ENCODE data around the gene KIAA0753.
A peak's percentile ranks its signal among the peaks of the same experiment; 100 is the strongest.
"Not testable (repeated sequence)": the region's sequence is repeated elsewhere in the genome, so short reads cannot be mapped to it uniquely, and the experiment has no call there.

The KIAA0753 gene

DNA sequence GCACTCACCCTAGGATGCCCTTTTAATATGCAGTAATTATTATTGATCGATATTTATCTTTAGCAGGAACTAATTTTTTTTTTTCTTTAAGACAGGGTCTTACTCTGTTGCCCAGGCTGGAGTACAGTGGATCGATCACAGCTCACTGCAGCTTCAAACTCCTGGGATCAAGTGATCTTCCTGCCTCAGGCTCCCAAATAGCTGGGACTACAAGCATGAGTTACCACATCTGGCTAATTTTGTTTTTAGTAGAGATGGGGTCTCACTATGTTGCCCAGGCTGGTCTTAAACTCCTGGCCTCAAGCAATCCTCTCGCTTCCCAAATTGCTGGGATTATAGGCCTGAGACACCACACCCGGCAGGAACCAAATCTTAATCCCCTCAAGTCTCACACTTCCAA lies 29.3 kb downstream of the KIAA0753 start:
- no peak overlapping the region for H3K27ac Mint-ChIP-seq
- H3K36me3 Mint-ChIP-seq (ENCODE audit: low read depth), result peaks cover 82% of the 10 kb centered on the region
- no peak overlapping the region for H3K4me3 Mint-ChIP-seq
- intact Hi-C loops (cut with micrococcal nuclease), result no loop called here
- no peaks in the 10 kb centered on the region for H3K4me1 Mint-ChIP-seq (ENCODE audit: low read depth)
- H3K27me3 Mint-ChIP-seq, result no peaks in the 10 kb centered on the region
- no peaks in the 10 kb centered on the region for H3K9me3 Mint-ChIP-seq

DNA sequence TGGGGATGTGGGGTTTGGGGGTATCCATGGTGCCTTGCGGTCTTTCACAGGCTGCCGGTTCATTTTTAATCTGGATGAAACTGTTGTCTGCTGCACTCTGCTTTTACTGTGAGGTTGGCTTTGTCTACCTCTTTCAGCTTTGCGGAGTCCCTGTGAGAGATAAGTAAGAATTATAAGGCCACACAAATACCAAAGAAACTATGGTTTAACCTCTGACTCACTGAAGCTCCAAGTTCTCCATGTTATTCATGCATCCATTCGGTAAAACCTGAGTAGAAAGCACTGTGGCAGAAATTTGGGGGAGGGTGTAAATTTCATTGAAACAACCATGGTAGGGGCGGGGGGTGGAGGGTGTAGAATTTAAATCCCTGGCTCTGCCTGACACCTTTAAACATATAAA lies 30.5 kb downstream of the KIAA0753 start:
- H3K4me1 Mint-ChIP-seq (ENCODE audit: low read depth), result no peaks in the 10 kb centered on the region
- H3K27ac Mint-ChIP-seq, result no peak overlapping the region

DNA sequence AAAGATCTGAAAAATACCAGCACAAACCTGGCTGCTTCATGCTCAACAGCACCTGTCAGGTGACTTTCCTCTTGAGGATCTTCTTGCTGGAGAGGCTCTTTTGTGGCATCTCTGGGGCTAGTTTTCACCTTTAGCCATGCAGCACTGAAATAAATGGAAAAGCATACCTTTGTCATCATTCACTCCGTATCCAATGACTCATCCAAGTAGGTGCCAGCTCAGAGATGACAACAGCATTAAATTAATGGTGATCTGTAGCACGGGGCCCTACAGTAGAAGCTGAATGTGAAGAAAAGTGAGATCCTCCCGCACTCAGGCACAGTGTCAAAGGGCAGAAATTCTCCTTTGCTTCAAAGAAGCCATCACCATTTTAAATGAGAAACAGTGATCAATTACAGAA lies 32.2 kb downstream of the KIAA0753 start:
- Mint-ChIP-seq H3K27ac (no peak overlapping the region), H3K36me3 (ENCODE audit: low read depth) (peaks cover 87% of the 10 kb centered on the region), H3K4me3 (no peak overlapping the region), H3K9me3 (no peaks in the 10 kb centered on the region), H3K4me1 (ENCODE audit: low read depth) (no peaks in the 10 kb centered on the region), H3K27me3 (no peaks in the 10 kb centered on the region)
- intact Hi-C loops (cut with micrococcal nuclease), result no loop called here

More for the DNA sequence above, 30.5 kb downstream of the KIAA0753 start:
- intact Hi-C loops (cut with micrococcal nuclease), result no loop called here
- Mint-ChIP-seq H3K27me3 (no peaks in the 10 kb centered on the region), H3K9me3 (no peaks in the 10 kb centered on the region), H3K36me3 (ENCODE audit: low read depth) (peaks cover 85% of the 10 kb centered on the region), H3K4me3 (no peak overlapping the region)

DNA sequence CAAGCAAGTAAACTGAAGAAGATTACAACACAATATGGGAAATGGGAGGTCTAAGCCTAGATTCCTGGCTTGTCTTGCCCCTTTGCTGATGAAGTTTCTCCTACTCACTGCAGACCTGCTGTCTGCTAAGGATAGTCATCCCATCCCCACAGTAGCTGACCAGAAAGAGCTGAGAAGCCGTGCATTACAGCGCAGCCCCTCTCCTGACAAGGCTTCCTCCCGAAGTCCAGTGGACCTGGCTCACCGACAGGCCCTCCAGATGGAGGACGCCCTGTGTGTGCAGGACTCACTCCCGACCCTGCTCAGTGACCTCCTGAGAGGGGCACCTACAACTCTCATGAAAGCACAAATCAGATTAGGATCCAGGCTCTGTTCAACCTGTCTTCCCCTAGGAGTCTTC lies 35.4 kb downstream of the KIAA0753 start:
- H3K27ac Mint-ChIP-seq, result no peak overlapping the region
- peaks cover 92% of the 10 kb centered on the region for H3K36me3 Mint-ChIP-seq (ENCODE audit: low read depth)

DNA sequence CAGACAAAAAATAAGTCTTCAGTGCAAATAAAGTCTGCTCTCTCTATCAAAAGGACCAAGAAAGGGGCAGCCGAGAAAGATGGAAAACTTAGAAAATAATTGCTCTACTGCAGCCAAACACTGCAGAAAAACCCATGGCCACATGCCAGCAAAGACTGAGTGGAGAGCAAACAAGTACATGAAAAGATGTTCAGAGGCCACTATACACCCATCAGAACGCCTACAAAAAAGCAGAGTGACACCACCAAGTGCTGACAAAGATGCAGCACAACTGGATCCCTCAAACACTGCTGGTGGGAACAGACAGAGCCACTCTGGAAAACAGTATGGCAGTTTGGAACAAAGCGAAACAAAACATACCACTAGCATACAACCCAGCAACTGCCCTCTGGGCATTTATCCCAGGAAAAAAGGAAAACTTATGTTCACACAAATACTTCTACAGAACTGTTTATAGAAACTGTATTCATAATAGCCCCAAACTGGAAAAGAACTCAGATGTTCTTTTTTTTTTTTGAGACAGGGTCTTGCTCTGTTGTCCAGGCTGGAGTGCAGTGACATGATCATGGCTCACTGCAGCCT lies 36.7 kb downstream of the KIAA0753 start:
- H3K4me1 Mint-ChIP-seq (ENCODE audit: low read depth), result peaks cover 31% of the 10 kb centered on the region
- intact Hi-C loops (cut with micrococcal nuclease), result no loop called here
- H3K9me3 Mint-ChIP-seq, result no peaks in the 10 kb centered on the region
- no peak overlapping the region for H3K4me3 Mint-ChIP-seq
- peaks cover 82% of the 10 kb centered on the region for H3K36me3 Mint-ChIP-seq (ENCODE audit: low read depth)
- H3K27ac Mint-ChIP-seq, result no peak overlapping the region
- H3K27me3 Mint-ChIP-seq, result no peaks in the 10 kb centered on the region

More for the DNA sequence above, 35.4 kb downstream of the KIAA0753 start:
- H3K4me3 Mint-ChIP-seq, result no peak overlapping the region
- intact Hi-C loops (cut with micrococcal nuclease), result no loop called here
- H3K27me3 Mint-ChIP-seq, result no peaks in the 10 kb centered on the region
- no peaks in the 10 kb centered on the region for H3K9me3 Mint-ChIP-seq
- H3K4me1 Mint-ChIP-seq (ENCODE audit: low read depth), result peaks cover 25% of the 10 kb centered on the region

DNA sequence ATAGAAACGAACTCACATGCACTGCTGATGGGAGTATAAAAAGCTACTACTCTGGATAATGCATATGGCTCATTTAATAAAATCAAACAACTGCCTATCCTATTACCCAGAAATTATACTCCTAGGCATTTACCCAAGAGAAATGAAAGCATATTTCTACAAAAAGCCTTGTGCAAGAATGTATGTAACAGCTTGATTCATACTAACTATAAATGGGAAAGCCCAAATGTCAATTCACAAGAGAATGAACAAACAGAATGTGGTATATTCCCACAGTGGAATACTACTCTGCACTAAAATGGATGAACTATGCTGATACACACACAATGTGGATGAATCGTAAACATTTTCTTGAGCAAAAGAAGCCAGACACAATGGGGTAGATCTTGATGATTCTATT lies 38.4 kb downstream of the KIAA0753 start:
- intact Hi-C loops (cut with micrococcal nuclease), result no loop called here
- peaks cover 42% of the 10 kb centered on the region for H3K4me1 Mint-ChIP-seq (ENCODE audit: low read depth)
- H3K9me3 Mint-ChIP-seq, result no peaks in the 10 kb centered on the region
- H3K27ac Mint-ChIP-seq, result no peak overlapping the region
- no peaks in the 10 kb centered on the region for H3K27me3 Mint-ChIP-seq
- no peak overlapping the region for H3K4me3 Mint-ChIP-seq
- peaks cover 68% of the 10 kb centered on the region for H3K36me3 Mint-ChIP-seq (ENCODE audit: low read depth)

DNA sequence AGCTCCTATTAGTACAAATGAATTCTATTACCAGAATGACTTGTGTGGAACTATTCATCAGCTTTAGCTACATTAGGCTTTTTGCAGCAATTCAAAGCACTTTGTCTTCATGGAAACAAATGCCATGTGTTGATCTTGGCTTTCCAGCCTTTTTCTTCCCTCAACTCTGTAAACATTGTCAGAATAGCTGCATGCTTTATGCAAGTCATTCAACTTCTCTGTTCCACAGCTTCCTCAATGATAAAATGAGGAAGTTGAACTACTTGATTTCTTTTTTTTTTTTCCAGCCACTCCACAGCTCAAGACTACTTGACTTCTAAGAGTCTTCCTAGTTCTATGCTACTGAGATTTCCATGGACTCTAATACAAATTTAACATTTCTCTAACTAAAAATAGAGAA lies 41.1 kb downstream of the KIAA0753 start:
- Mint-ChIP-seq H3K9me3 (no peaks in the 10 kb centered on the region), H3K4me3 (no peak overlapping the region)

DNA sequence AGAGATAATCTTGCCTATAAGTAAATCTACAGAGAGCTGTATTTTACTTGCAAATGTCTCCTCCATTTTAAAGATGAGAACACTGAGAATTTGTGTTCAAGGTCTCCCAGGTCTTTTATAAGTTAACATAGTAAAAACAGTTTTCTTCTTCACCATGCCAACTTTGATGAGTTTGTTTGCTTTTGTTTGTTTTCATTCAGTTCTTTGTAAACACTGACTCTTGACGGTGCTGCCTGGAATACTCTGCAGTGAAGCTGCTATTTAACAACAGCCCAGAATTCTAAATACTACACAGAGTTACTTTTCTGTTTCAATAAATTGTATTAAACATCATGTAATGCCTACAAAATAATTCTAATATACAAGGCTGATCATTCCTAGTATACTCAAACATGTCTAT lies 42.8 kb downstream of the KIAA0753 start:
- no peak overlapping the region for H3K27ac Mint-ChIP-seq
- intact Hi-C loops (cut with micrococcal nuclease), result no loop called here
- H3K9me3 Mint-ChIP-seq, result no peaks in the 10 kb centered on the region
- no peak overlapping the region for H3K4me3 Mint-ChIP-seq
- H3K27me3 Mint-ChIP-seq, result no peaks in the 10 kb centered on the region
- peaks cover 37% of the 10 kb centered on the region for H3K4me1 Mint-ChIP-seq (ENCODE audit: low read depth)
- peaks cover 60% of the 10 kb centered on the region for H3K36me3 Mint-ChIP-seq (ENCODE audit: low read depth)

More for the DNA sequence above, 41.1 kb downstream of the KIAA0753 start:
- intact Hi-C loops (cut with micrococcal nuclease), result no loop called here
- peaks cover 42% of the 10 kb centered on the region for H3K4me1 Mint-ChIP-seq (ENCODE audit: low read depth)
- peak overlapping the region; percentile 65 for H3K27ac Mint-ChIP-seq
- H3K27me3 Mint-ChIP-seq, result no peaks in the 10 kb centered on the region
- H3K36me3 Mint-ChIP-seq (ENCODE audit: low read depth), result peaks cover 60% of the 10 kb centered on the region

DNA sequence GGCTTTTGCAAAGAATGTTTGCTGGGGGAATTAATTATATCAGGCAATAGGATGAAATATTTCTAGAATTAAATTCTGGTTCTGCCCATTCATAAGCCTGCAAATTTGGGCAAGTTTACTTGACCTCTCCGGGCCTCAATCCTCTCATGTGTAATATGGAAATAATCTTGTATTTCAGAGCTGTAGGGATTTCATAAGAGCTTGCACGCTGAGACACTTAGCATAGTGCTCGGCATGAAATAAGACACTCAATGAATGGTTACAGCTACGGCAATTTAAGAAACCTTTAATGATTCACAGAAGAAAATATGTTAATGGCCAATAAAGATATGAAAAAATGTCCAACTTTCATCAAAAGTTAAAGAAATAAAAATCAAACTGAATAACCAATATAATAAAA lies 43.6 kb downstream of the KIAA0753 start:
- H3K36me3 Mint-ChIP-seq (ENCODE audit: low read depth), result peaks cover 60% of the 10 kb centered on the region
- no peak overlapping the region for H3K4me3 Mint-ChIP-seq
- no peak overlapping the region for H3K27ac Mint-ChIP-seq
- peaks cover 37% of the 10 kb centered on the region for H3K4me1 Mint-ChIP-seq (ENCODE audit: low read depth)
- no peaks in the 10 kb centered on the region for H3K9me3 Mint-ChIP-seq
- H3K27me3 Mint-ChIP-seq, result no peaks in the 10 kb centered on the region
- intact Hi-C loops (cut with micrococcal nuclease), result no loop called here

DNA sequence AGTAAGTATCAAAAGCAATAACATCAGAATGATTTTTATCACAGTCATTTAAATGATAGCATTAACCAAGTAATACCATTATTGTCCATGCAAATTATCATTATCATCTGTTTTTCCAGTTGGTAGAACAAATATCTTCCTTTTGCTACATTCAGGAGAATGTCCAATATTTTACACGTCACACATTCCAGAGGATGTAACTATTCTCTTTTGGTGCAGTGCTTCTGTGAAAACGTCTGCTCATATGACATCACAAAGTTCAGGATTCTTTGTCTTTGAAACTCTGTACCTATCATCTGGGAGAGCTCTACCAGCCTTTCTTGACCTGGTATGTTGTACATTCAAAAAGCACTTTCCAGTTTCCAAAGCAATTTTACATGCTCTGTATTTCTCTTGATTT lies 44.0 kb downstream of the KIAA0753 start:
- Mint-ChIP-seq H3K4me3 (no peak overlapping the region), H3K27me3 (no peaks in the 10 kb centered on the region), H3K4me1 (ENCODE audit: low read depth) (peaks cover 36% of the 10 kb centered on the region), H3K27ac (no peak overlapping the region), H3K36me3 (ENCODE audit: low read depth) (peaks cover 61% of the 10 kb centered on the region), H3K9me3 (no peaks in the 10 kb centered on the region)
- intact Hi-C loops (cut with micrococcal nuclease), result no loop called here

DNA sequence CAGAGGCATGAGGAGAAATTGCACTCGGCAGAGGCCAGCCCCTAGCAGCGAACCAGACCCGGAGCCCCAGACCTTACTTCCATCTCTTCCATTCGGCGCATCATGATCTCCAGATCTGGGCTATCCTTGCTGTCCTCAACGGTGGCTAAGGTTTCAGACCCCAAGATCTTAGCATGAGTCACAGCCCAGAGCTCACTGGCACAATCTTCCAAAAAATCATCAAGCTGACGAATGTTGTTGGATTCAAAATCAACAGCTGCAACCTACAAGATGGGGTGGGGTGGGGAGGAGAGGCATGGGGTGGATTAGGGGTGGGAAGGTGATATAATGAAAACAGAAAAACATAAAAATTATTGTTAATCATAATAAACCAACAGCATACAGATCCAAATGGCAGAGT lies 44.4 kb downstream of the KIAA0753 start:
- no peaks in the 10 kb centered on the region for H3K9me3 Mint-ChIP-seq
- peaks cover 32% of the 10 kb centered on the region for H3K4me1 Mint-ChIP-seq (ENCODE audit: low read depth)
- no peaks in the 10 kb centered on the region for H3K27me3 Mint-ChIP-seq
- intact Hi-C loops (cut with micrococcal nuclease), result no loop called here
- no peak overlapping the region for H3K27ac Mint-ChIP-seq
- no peak overlapping the region for H3K4me3 Mint-ChIP-seq
- peaks cover 62% of the 10 kb centered on the region for H3K36me3 Mint-ChIP-seq (ENCODE audit: low read depth)

DNA sequence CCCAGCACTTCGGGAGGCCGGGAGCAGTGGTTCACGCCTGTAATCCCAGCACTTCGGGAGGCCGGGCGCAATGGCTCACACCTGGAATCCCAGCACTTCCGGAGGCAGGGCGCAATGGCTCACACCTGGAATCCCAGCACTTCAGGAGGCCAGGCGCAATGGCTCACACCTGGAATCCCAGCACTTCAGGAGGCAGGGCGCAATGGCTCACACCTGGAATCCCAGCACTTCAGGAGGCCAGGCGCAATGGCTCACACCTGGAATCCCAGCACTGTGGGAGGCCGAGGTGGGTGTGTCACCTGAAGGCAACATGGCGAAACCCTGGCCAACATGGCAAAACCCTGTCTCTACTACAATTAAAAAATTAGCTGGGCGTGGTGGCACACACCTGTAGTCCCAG lies 47.1 kb downstream of the KIAA0753 start:
- H3K27ac Mint-ChIP-seq; H3K4me3 Mint-ChIP-seq; H3K9me3 Mint-ChIP-seq; intact Hi-C loops (cut with micrococcal nuclease); H3K27me3 Mint-ChIP-seq: not testable (repeated sequence)
- peaks cover 76% of the 10 kb centered on the region for H3K36me3 Mint-ChIP-seq (ENCODE audit: low read depth)
- H3K4me1 Mint-ChIP-seq (ENCODE audit: low read depth), result peaks cover 29% of the 10 kb centered on the region

DNA sequence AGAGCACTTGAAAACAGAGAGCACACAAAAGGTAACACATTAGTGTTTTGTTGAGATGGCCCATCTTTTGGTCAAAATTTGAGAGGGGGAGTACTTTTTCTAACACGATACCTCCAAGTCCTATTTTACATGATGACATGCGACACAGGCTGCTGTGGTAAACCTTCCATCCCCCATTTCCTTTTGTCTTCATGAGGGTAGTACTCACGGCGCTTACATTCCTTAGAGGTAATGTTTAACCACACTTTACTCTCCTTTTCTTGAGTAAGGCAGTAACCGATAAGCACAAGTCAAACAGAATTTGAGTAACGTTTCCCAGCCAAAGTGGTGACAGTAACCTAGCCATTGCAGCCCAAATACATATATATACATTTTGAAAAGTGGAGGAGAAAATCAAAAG lies 48.3 kb downstream of the KIAA0753 start:
- Mint-ChIP-seq H3K4me1 (ENCODE audit: low read depth) (peaks cover 29% of the 10 kb centered on the region), H3K36me3 (ENCODE audit: low read depth) (peaks cover 88% of the 10 kb centered on the region), H3K27ac (peak overlapping the region; percentile 1), H3K9me3 (peaks cover 9% of the 10 kb centered on the region), H3K4me3 (no peak overlapping the region), H3K27me3 (no peaks in the 10 kb centered on the region)
- intact Hi-C loops (cut with micrococcal nuclease), result no loop called here

DNA sequence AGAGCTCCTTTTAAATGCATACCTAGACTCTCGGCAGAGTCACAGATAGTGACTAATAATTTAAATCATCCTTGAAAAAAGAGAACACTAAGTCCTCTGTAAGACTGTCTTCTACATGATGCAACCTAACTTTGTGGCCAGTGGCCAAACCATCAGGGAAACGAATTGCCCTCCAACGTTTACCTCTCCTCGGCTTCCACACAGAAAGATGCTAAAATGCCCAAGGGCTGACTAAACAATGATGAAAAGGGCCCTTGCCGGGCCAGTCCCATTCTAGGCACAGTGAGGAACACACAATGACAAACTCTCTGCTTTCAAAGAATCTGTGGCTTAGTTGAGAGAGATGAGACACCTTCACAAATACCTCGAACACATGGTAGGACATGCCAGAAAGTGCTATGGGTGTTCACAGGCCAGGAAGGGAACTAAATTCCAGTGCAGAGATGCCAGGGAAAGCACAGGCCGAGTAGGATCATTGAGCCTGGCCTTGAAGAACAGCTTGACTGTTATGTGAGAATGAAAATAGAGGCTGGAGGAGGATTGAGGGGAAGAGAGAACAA lies 48.8 kb downstream of the KIAA0753 start:
- Mint-ChIP-seq H3K4me1 (ENCODE audit: low read depth) (peaks cover 29% of the 10 kb centered on the region), H3K27ac (peak overlapping the region; percentile 1), H3K4me3 (no peak overlapping the region), H3K9me3 (peaks cover 9% of the 10 kb centered on the region), H3K27me3 (no peaks in the 10 kb centered on the region), H3K36me3 (ENCODE audit: low read depth) (peaks cover 93% of the 10 kb centered on the region)
- intact Hi-C loops (cut with micrococcal nuclease), result no loop called here
